IPS-NIHi7 (cell line): ENCODE data around the gene PADI6.

Source experiments
- DNase-seq: peaks from one replicate; pipeline ENCODE4 v3.0.0; 2012; ENCODE audit warnings: mixed read lengths; ENCODE audit errors: extremely low spot score

The PADI6 gene

GRCh38 chr1:17356387-17357026, 15.5 kb upstream of the PADI6 start:
- DNase-seq = no peak

GRCh38 chr1:17358557-17358956, 13.4 kb upstream of the PADI6 start:
- DNase-seq = no peak

- DNase-seq = no peak
These were observed 13.0 kb upstream of the PADI6 start for GRCh38 chr1:17359031-17359430.

- DNase-seq = no peak
These were observed 12.2 kb upstream of the PADI6 start for GRCh38 chr1:17359808-17360207.

- no peak for DNase-seq
These were observed 11.6 kb upstream of the PADI6 start for GRCh38 chr1:17360272-17360956.

- no peak for DNase-seq
These were observed 10.3 kb upstream of the PADI6 start for GRCh38 chr1:17361687-17362086.

GRCh38 chr1:17363351-17363750, 8.6 kb upstream of the PADI6 start:
- no peak for DNase-seq

GRCh38 chr1:17363771-17364170, 8.2 kb upstream of the PADI6 start:
- no peak for DNase-seq

GRCh38 chr1:17365293-17365692, 6.7 kb upstream of the PADI6 start:
- DNase-seq = no peak

- DNase-seq = no peak
These were observed 2.5 kb upstream of the PADI6 start for GRCh38 chr1:17369466-17369865.

GRCh38 chr1:17370618-17371017, 1.4 kb upstream of the PADI6 start:
- DNase-seq = peak; percentile 74

- DNase-seq = no peak
These were observed 959 bp downstream of the PADI6 start for GRCh38 chr1:17372955-17373354.

GRCh38 chr1:17375651-17376050, 3.7 kb downstream of the PADI6 start:
- DNase-seq = no peak

GRCh38 chr1:17377325-17377953, 5.4 kb downstream of the PADI6 start:
- peak; percentile 85 for DNase-seq

GRCh38 chr1:17381161-17381560, 9.2 kb downstream of the PADI6 start:
- no peak for DNase-seq

- no peak for DNase-seq
These were observed 20.3 kb downstream of the PADI6 start for GRCh38 chr1:17392199-17392740.

- DNase-seq = no peak
These were observed 21.2 kb downstream of the PADI6 start for GRCh38 chr1:17393230-17393629.

GRCh38 chr1:17397910-17398695, 26.1 kb downstream of the PADI6 start:
- no peak for DNase-seq

GRCh38 chr1:17400725-17401341, 28.8 kb downstream of the PADI6 start:
- DNase-seq = peak; percentile 60

GRCh38 chr1:17401841-17402240, 29.8 kb downstream of the PADI6 start:
- no peak for DNase-seq

GRCh38 chr1:17403081-17403480, 31.1 kb downstream of the PADI6 start:
- no peak for DNase-seq
